Mammary epithelial cell (primary cell): Measurements from ENCODE around the gene TMEM252.

Experiments
- CTCF ChIP-seq, 2 donors: IDR thresholded peaks in 1 of 2; conservative IDR thresholded peaks in 1 of 2; 2 replicates each; pipeline ENCODE4 v1.5.1; 2011 to 2012; ENCODE audit warnings: inconsistent platforms in 2 of 2, low read length in 2 of 2, mild to moderate bottlenecking in 2 of 2, control low read depth in 1 of 2, low read depth in 1 of 2; ENCODE audit not compliant: insufficient read depth in 1 of 2; ENCODE audit errors: extremely low read depth in 1 of 2
- EZH2 ChIP-seq: IDR thresholded peaks from 2 replicates; pipeline ENCODE4 v1.6.1; 2012; ENCODE audit warnings: low read length, inconsistent platforms, borderline replicate concordance

- TF ChIP-seq EZH2 (no peak), CTCF (conservative IDR thresholded peaks at IDR 0.05 in 1 of 2, IDR thresholded peaks at IDR 0.05 in 1 of 2; ENCODE audit: extremely low read depth in 1 of 2, insufficient read depth in 1 of 2, low read depth in 1 of 2, low read length in 2 of 2) (no peak)
Observed at GRCh38 chr9:68497629-68498028, 43.1 kb downstream of the TMEM252 start.
